ENCODE results near the gene SULT2B1. TPM values are rescaled to one million over a fixed set of nuclear protein-coding genes. Genes with fewer than 3 reads are reported as not detected.
"Not testable (repeated sequence)": the region's sequence is repeated elsewhere in the genome, so short reads cannot be mapped to it uniquely, and the experiment has no call there.

SULT2B1 gene
- total RNA-seq, 2 experiments from 2014 or later, result not detected

DNA sequence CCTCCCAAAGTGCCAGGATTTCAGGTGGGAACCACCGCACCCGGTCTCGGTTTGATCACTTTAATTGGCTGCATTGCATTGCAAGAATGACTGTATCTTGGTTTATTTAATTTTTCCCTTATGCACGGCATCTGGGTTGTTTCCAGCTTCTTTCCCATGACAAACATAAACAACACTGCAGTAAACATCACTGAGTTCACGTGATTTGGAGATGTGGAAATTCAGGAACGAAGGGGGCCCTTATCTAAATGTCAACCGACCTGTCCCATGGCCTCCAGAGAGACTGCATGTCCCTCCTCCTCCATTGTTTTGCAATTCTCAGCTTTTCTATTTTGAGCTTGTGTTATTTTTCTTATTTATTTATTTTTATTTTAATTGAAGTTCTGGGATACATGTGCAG lies 14.4 kb upstream of the SULT2B1 start:
- Histone ChIP-seq H3K27ac (ENCODE audit: low read depth, low read length, poor library complexity, severe bottlenecking) (no peak overlapping the region), H3K4me1 (ENCODE audit: insufficient read depth, low read length, poor library complexity, severe bottlenecking) (no peaks in the 10 kb centered on the region), H3K9me3 (ENCODE audit: low read length) (no peaks in the 10 kb centered on the region), H3K4me3 (ENCODE audit: low read depth, low read length, poor library complexity, severe bottlenecking) (no peak overlapping the region), H2AFZ (ENCODE audit: low read length) (no peak overlapping the region), H4K20me1 (ENCODE audit: insufficient read depth, low read length) (no peaks in the 10 kb centered on the region), H3K9me2 (ENCODE audit: insufficient read depth, low read length) (no peaks in the 10 kb centered on the region), H3K79me2 (ENCODE audit: insufficient read depth, low read depth, low read length) (no peaks in the 10 kb centered on the region), H3K4me2 (ENCODE audit: low read length) (no peak overlapping the region), H3K36me3 (ENCODE audit: insufficient read depth, low read length) (no peaks in the 10 kb centered on the region)
- POLR2A ChIA-PET, result no interaction called here
- intact Hi-C loops (cut with micrococcal nuclease; ENCODE audit: unreplicated experiment), result no loop called here
- no TSS peak for BruUV-seq (replicated peaks)
- DNase-seq (ENCODE audit: low spot score), result no peak
- CTCF ChIA-PET (ENCODE audit: unreplicated experiment), result interaction anchor here (0.6 kb wide), 1 partner anchor 44 kb away, joined by 9 read pairs; no protein-coding TSS in a partner anchor
- no peak for TF ChIP-seq EZH2phosphoT487 (IDR thresholded peaks at IDR 0.05; ENCODE audit: borderline replicate concordance, low read depth, low read length)
- TF ChIP-seq, protein P1, sequence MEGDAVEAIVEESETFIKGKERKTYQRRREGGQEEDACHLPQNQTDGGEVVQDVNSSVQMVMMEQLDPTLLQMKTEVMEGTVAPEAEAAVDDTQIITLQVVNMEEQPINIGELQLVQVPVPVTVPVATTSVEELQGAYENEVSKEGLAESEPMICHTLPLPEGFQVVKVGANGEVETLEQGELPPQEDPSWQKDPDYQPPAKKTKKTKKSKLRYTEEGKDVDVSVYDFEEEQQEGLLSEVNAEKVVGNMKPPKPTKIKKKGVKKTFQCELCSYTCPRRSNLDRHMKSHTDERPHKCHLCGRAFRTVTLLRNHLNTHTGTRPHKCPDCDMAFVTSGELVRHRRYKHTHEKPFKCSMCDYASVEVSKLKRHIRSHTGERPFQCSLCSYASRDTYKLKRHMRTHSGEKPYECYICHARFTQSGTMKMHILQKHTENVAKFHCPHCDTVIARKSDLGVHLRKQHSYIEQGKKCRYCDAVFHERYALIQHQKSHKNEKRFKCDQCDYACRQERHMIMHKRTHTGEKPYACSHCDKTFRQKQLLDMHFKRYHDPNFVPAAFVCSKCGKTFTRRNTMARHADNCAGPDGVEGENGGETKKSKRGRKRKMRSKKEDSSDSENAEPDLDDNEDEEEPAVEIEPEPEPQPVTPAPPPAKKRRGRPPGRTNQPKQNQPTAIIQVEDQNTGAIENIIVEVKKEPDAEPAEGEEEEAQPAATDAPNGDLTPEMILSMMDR (conservative IDR thresholded peaks at IDR 0.05; ENCODE audit: low read length), result no peak

DNA sequence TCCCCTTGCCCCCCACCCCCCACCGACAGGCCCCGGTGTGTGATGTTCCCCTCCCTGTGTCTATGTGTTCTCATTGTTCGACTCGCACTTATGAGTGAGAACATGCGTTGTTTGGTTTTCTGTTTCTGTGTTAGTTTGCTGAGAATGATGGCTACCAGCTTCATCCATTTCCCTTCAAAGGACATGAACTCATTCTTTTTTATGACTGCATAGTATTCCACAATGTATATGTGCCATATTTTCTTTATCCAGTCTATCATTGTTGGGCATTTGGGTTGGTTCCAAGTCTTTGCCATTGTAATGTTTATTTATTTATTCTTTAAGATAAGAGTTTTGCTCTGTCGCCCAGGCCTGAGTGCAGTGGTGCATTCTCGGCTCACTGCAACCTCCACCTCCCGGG lies 13.9 kb upstream of the SULT2B1 start:
- H3K27ac ChIP-seq (ENCODE audit: low read depth, low read length, poor library complexity, severe bottlenecking); H3K36me3 ChIP-seq (ENCODE audit: insufficient read depth, low read length); BruUV-seq (replicated peaks); H4K20me1 ChIP-seq (ENCODE audit: insufficient read depth, low read length); H3K9me2 ChIP-seq (ENCODE audit: insufficient read depth, low read length); H3K79me2 ChIP-seq (ENCODE audit: insufficient read depth, low read depth, low read length); DNase-seq (ENCODE audit: low spot score); H3K4me2 ChIP-seq (ENCODE audit: low read length); H2AFZ ChIP-seq (ENCODE audit: low read length); intact Hi-C loops (cut with micrococcal nuclease; ENCODE audit: unreplicated experiment); H3K4me1 ChIP-seq (ENCODE audit: insufficient read depth, low read length, poor library complexity, severe bottlenecking); H3K9me3 ChIP-seq (ENCODE audit: low read length); POLR2A ChIA-PET; H3K4me3 ChIP-seq (ENCODE audit: low read depth, low read length, poor library complexity, severe bottlenecking): not testable (repeated sequence)
- CTCF ChIA-PET (ENCODE audit: unreplicated experiment), result interaction anchor here (0.6 kb wide), 1 partner anchor 44 kb away, joined by 9 read pairs; no protein-coding TSS in a partner anchor

DNA sequence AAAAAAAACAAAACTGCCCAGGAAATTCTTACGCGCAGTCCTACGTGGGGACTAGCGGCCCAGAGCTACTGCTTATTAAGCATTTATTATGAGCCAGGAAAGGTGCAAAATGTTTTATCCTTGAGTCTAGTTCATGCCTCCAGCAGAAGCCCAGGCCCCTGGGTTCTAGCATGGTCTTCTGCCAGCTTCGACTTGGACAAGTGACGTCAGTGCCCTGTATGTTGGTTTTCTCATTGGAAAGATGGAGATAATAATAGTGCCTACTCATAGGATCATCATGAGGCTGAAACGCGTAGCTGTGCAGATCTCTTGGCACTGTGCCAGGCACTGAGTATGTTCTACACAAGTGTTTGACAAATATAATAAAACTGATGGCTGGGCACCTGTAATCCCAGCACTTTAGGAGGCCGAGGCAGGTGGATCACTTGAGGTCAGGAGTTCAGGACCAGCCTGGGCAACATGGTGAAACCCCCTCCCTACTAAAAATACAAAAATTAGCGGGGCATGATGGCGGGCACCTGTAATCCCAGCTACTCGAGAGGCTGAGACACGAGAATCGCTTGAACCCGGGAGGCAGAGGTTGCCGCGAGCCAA lies 12.4 kb upstream of the SULT2B1 start:
- Histone ChIP-seq H3K79me2 (ENCODE audit: insufficient read depth, low read depth, low read length) (no peaks in the 10 kb centered on the region), H3K4me3 (ENCODE audit: low read depth, low read length, poor library complexity, severe bottlenecking) (no peak overlapping the region), H3K36me3 (ENCODE audit: insufficient read depth, low read length) (no peaks in the 10 kb centered on the region), H3K9me2 (ENCODE audit: insufficient read depth, low read length) (no peaks in the 10 kb centered on the region), H3K4me1 (ENCODE audit: insufficient read depth, low read length, poor library complexity, severe bottlenecking) (no peaks in the 10 kb centered on the region), H3K4me2 (ENCODE audit: low read length) (no peak overlapping the region), H3K27ac (ENCODE audit: low read depth, low read length, poor library complexity, severe bottlenecking) (no peak overlapping the region), H2AFZ (ENCODE audit: low read length) (no peak overlapping the region), H3K9me3 (ENCODE audit: low read length) (no peaks in the 10 kb centered on the region), H4K20me1 (ENCODE audit: insufficient read depth, low read length) (no peaks in the 10 kb centered on the region)
- no peak for TF ChIP-seq EZH2phosphoT487 (IDR thresholded peaks at IDR 0.05; ENCODE audit: borderline replicate concordance, low read depth, low read length)
- TF ChIP-seq, protein P1 (conservative IDR thresholded peaks at IDR 0.05; ENCODE audit: low read length), result no peak
- ChIA-PET CTCF (ENCODE audit: unreplicated experiment) (no interaction called here), POLR2A (interaction anchor here (0.7 kb wide), 1 partner anchor 11 kb away, joined by 3 read pairs; no protein-coding TSS in a partner anchor)
- no TSS peak for BruUV-seq (replicated peaks)
- no peak for DNase-seq (ENCODE audit: low spot score)
- intact Hi-C loops (cut with micrococcal nuclease; ENCODE audit: unreplicated experiment), result no loop called here
